HepG2 (cell line): ENCODE measurements around the gene SORBS2. TPM values are rescaled to one million over a fixed set of nuclear protein-coding genes. Genes with fewer than 3 reads are reported as not detected.

Experiments
- FOXK2 ChIP-seq: fragments of 450-650 bp; IDR thresholded peaks from 2 replicates; pipeline ENCODE4 v1.6.1; 2016
- GATA4 ChIP-seq: sonication (generic); IDR thresholded peaks from 2 replicates; pipeline ENCODE4 v1.6.1; 2016; ENCODE audit warnings: antibody characterized with exemption, low read depth, borderline replicate concordance
- KAT8 ChIP-seq: IDR thresholded peaks from 2 replicates; pipeline ENCODE4 v1.6.1; 2016; ENCODE audit warnings: missing genetic modification reagents, missing compliant biosample characterization
- MAFK ChIP-seq, 2 experiments: IDR thresholded peaks in 1 of 2; conservative IDR thresholded peaks in 1 of 2; 2 replicates each; pipeline ENCODE4 v1.6.1; 2011; ENCODE audit warnings: improper control_type of control experiment in 2 of 2, low read length in 2 of 2
- MIER3 ChIP-seq: IDR thresholded peaks from 2 replicates; pipeline ENCODE4 v1.6.1; 2016; ENCODE audit warnings: missing compliant biosample characterization, borderline replicate concordance
- RNF2 ChIP-seq: fragments of 450-650 bp; conservative IDR thresholded peaks from 2 replicates; pipeline ENCODE4 v1.6.1; 2016; ENCODE audit warnings: low read depth
- SIN3A ChIP-seq: IDR thresholded peaks from 2 replicates; pipeline ENCODE4 v1.6.1; 2011; ENCODE audit warnings: low read depth, mild to moderate bottlenecking, control low read depth, low read length, borderline replicate concordance
- TEAD3 ChIP-seq: optimal IDR thresholded peaks from 2 replicates; pipeline ENCODE3; 2016; ENCODE audit warnings: borderline replicate concordance
- THYN1 ChIP-seq: sonication (generic); formaldehyde crosslinking; IDR thresholded peaks from 2 replicates; pipeline ENCODE4 v1.8.1; 2023; ENCODE audit warnings: low read depth, mild to moderate bottlenecking, moderate library complexity, missing genetic modification reagents, borderline replicate concordance
- ZBTB3 ChIP-seq: sonication (generic); formaldehyde crosslinking; IDR thresholded peaks from 2 replicates; pipeline ENCODE4 v1.4.0; 2020; ENCODE audit warnings: low read depth, mild to moderate bottlenecking, moderate library complexity, missing genetic modification reagents, borderline replicate concordance
- ZNF143 ChIP-seq: sonication (generic); formaldehyde crosslinking; IDR thresholded peaks from 2 replicates; pipeline ENCODE4 v1.4.0; 2020; ENCODE audit warnings: missing genetic modification reagents
- polyA plus RNA-seq, 8 experiments: library from polyadenylated mRNA; depleted of rRNA in 3 of 8; stranded (reverse) in 7 of 8; unstranded in 1 of 8; fragments of >200 nt; fragmentation: Illumina TruSeq in 4 of 8; extraction: Trizol in 4 of 8; gene quantifications; 2 replicates each; pipeline versions ENCODE4 v1.2.1 to v1.2.3, GENCODE V29; 2011 to 2016; ENCODE audit warnings: low read depth in 4 of 8, missing spikeins in 1 of 8, mixed read lengths in 1 of 8; ENCODE audit not compliant: insufficient read depth in 1 of 8
- total RNA-seq, 5 experiments: library from RNA; depleted of rRNA; stranded (reverse); fragments of >200 nt; fragmentation: Illumina TruSeq; extraction: Trizol; gene quantifications; 2 replicates each; pipeline ENCODE4 v1.2.3, GENCODE V29; 2016; ENCODE audit warnings: low read depth in 1 of 5
- TF ChIP-seq, protein P1 (sequence below): sonication (generic); formaldehyde crosslinking; IDR thresholded peaks from 2 replicates; pipeline ENCODE4 v1.5.1; 2020; ENCODE audit warnings: mild to moderate bottlenecking, missing genetic modification reagents
- TF ChIP-seq, protein P2 (sequence below): sonication (generic); formaldehyde crosslinking; IDR thresholded peaks from 2 replicates; pipeline ENCODE4 v1.4.0; 2020; ENCODE audit warnings: missing genetic modification reagents
- TF ChIP-seq, protein P3 (sequence below): sonication (generic); formaldehyde crosslinking; IDR thresholded peaks from 2 replicates; pipeline ENCODE4 v1.4.0; 2020; ENCODE audit warnings: missing genetic modification reagents
- TF ChIP-seq, protein P4 (sequence below): sonication (generic); formaldehyde crosslinking; IDR thresholded peaks from 2 replicates; pipeline ENCODE4 v1.4.0; 2020; ENCODE audit warnings: mild to moderate bottlenecking, missing genetic modification reagents, borderline replicate concordance
- TF ChIP-seq, protein P5 (sequence below): sonication (generic); formaldehyde crosslinking; IDR thresholded peaks from 2 replicates; pipeline ENCODE4 v1.4.0; 2020; ENCODE audit warnings: missing genetic modification reagents
- TF ChIP-seq, protein P6 (sequence below): sonication (generic); formaldehyde crosslinking; conservative IDR thresholded peaks from 2 replicates; pipeline ENCODE4 v1.4.0; 2020; ENCODE audit warnings: missing genetic modification reagents
- TF ChIP-seq, protein P7 (sequence below): sonication (generic); formaldehyde crosslinking; IDR thresholded peaks from 2 replicates; pipeline ENCODE4 v1.8.0; 2022; ENCODE audit warnings: mild to moderate bottlenecking, missing genetic modification reagents; ENCODE audit not compliant: insufficient replicate concordance

The SORBS2 gene
- total and polyA plus RNA-seq, 2 of the 13 experiments (the other 11 are each of a cell fraction or from before 2014, with no cell fraction given): 25.0 to 80.5 TPM

DNA sequence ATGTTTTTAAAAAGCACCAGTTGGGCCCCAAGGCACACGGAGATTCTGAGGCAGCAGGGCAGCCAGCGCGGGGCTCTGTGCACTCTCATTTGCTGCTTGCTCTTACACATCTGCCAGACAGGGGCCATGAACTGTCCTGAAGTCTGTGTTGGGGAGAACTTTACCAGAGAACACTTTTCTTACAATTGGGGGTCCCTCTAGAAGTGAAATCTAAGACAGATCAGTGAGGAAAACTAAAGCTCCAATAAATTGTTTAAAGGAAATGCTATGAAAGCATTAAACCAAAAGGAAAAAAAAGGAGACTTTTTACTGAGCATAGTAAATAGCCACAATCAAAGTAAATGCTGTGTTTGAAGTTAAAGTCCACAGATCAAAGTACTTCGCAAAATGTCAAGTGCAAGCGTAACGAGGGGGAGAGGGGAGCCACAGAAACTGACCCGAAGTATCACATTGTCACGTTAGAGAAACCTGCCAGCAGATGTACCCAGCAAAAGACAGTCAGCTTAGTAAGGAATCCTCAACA, 37.8 kb downstream of the SORBS2 start (continued):
- TF ChIP-seq, protein P1, sequence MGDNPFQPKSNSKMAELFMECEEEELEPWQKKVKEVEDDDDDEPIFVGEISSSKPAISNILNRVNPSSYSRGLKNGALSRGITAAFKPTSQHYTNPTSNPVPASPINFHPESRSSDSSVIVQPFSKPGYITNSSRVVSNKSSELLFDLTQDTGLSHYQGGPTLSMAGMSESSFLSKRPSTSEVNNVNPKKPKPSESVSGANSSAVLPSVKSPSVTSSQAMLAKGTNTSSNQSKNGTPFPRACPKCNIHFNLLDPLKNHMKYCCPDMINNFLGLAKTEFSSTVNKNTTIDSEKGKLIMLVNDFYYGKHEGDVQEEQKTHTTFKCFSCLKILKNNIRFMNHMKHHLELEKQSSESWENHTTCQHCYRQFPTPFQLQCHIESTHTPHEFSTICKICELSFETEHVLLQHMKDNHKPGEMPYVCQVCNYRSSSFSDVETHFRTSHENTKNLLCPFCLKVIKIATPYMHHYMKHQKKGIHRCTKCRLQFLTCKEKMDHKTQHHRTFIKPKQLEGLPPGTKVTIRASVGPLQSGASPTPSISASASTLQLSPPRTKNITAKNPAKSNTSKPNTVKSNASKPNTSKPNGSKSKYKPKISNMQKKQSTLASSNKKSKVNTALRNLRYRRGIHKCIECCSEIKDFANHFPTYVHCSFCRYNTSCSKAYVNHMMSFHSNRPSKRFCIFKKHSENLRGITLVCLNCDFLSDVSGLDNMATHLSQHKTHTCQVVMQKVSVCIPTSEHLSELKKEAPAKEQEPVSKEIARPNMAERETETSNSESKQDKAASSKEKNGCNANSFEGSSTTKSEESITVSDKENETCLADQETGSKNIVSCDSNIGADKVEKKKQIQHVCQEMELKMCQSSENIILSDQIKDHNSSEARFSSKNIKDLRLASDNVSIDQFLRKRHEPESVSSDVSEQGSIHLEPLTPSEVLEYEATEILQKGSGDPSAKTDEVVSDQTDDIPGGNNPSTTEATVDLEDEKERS (CRISPR knock-in tag): no peak
- TF ChIP-seq MIER3 (0 out of 2 replicates have a peak, but pooled peaks have one; percentile 48), GATA4 (peak; percentile 55; the same call in 1 of the 2 replicates), FOXK2 (peak; percentile 51; the same call in 1 of the 2 replicates), THYN1 (CRISPR knock-in tag) (no peak), SIN3A (peak; percentile 45; the same call in 1 of the 2 replicates), RNF2 (no peak), TEAD3 (CRISPR knock-in tag) (peak; percentile 11), MAFK (conservative IDR thresholded peaks at IDR 0.05 in 1 of 2, IDR thresholded peaks at IDR 0.05 in 1 of 2; ENCODE audit: low read length in 2 of 2) (no peak), ZNF143 (CRISPR knock-in tag) (no peak), KAT8 (CRISPR knock-in tag) (no peak; the same call in 1 of the 2 replicates), ZBTB3 (CRISPR knock-in tag) (no peak)
- TF ChIP-seq, protein P2, sequence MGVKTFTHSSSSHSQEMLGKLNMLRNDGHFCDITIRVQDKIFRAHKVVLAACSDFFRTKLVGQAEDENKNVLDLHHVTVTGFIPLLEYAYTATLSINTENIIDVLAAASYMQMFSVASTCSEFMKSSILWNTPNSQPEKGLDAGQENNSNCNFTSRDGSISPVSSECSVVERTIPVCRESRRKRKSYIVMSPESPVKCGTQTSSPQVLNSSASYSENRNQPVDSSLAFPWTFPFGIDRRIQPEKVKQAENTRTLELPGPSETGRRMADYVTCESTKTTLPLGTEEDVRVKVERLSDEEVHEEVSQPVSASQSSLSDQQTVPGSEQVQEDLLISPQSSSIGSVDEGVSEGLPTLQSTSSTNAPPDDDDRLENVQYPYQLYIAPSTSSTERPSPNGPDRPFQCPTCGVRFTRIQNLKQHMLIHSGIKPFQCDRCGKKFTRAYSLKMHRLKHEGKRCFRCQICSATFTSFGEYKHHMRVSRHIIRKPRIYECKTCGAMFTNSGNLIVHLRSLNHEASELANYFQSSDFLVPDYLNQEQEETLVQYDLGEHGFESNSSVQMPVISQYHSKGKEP: no peak
- TF ChIP-seq, protein P3, sequence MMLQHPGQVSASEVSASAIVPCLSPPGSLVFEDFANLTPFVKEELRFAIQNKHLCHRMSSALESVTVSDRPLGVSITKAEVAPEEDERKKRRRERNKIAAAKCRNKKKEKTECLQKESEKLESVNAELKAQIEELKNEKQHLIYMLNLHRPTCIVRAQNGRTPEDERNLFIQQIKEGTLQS: no peak
- TF ChIP-seq, protein P4, sequence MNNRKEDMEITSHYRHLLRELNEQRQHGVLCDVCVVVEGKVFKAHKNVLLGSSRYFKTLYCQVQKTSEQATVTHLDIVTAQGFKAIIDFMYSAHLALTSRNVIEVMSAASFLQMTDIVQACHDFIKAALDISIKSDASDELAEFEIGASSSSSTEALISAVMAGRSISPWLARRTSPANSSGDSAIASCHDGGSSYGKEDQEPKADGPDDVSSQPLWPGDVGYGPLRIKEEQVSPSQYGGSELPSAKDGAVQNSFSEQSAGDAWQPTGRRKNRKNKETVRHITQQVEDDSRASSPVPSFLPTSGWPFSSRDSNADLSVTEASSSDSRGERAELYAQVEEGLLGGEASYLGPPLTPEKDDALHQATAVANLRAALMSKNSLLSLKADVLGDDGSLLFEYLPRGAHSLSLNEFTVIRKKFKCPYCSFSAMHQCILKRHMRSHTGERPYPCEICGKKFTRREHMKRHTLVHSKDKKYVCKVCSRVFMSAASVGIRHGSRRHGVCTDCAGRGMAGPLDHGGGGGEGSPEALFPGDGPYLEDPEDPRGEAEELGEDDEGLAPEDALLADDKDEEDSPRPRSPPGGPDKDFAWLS: no peak
- TF ChIP-seq, protein P5, sequence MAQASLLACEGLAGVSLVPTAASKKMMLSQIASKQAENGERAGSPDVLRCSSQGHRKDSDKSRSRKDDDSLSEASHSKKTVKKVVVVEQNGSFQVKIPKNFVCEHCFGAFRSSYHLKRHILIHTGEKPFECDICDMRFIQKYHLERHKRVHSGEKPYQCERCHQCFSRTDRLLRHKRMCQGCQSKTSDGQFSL (CRISPR knock-in tag): no peak
- TF ChIP-seq, protein P6, sequence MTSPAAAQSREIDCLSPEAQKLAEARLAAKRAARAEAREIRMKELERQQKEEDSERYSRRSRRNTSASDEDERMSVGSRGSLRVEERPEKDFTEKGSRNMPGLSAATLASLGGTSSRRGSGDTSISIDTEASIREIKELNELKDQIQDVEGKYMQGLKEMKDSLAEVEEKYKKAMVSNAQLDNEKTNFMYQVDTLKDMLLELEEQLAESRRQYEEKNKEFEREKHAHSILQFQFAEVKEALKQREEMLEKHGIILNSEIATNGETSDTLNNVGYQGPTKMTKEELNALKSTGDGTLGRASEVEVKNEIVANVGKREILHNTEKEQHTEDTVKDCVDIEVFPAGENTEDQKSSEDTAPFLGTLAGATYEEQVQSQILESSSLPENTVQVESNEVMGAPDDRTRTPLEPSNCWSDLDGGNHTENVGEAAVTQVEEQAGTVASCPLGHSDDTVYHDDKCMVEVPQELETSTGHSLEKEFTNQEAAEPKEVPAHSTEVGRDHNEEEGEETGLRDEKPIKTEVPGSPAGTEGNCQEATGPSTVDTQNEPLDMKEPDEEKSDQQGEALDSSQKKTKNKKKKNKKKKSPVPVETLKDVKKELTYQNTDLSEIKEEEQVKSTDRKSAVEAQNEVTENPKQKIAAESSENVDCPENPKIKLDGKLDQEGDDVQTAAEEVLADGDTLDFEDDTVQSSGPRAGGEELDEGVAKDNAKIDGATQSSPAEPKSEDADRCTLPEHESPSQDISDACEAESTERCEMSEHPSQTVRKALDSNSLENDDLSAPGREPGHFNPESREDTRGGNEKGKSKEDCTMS (CRISPR knock-in tag): no peak
- TF ChIP-seq, protein P7, sequence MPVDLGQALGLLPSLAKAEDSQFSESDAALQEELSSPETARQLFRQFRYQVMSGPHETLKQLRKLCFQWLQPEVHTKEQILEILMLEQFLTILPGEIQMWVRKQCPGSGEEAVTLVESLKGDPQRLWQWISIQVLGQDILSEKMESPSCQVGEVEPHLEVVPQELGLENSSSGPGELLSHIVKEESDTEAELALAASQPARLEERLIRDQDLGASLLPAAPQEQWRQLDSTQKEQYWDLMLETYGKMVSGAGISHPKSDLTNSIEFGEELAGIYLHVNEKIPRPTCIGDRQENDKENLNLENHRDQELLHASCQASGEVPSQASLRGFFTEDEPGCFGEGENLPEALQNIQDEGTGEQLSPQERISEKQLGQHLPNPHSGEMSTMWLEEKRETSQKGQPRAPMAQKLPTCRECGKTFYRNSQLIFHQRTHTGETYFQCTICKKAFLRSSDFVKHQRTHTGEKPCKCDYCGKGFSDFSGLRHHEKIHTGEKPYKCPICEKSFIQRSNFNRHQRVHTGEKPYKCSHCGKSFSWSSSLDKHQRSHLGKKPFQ (CRISPR knock-in tag): no peak
